GM21515 (cell line): ENCODE data around the gene PAGE5.

Experiments used
- ATAC-seq: cut with Tn5 transposase; IDR thresholded peaks from one replicate; pipeline ENCODE4 v1.9.1; 2021; ENCODE audit not compliant: unreplicated experiment

The PAGE5 gene

GRCh38 chrX:55220119-55220794 is at the start of gene PAGE5:
Gene PAGE5 (plus strand): TSS chrX:55220346. CDS start chrX:55221383, 1,037 bp downstream.
- no peak for ATAC-seq

- ATAC-seq = no peak
Observed at GRCh38 chrX:55187281-55187680, 32.9 kb upstream of the PAGE5 start.

GRCh38 chrX:55196688-55197087 is 23.5 kb upstream of the PAGE5 start:
- no peak for ATAC-seq

GRCh38 chrX:55201930-55202579 is 18.1 kb upstream of the PAGE5 start:
- ATAC-seq = no peak

- ATAC-seq = no peak
Observed at GRCh38 chrX:55206162-55206941, 13.8 kb upstream of the PAGE5 start.

GRCh38 chrX:55210931-55211677 is 9.0 kb upstream of the PAGE5 start:
- ATAC-seq = no peak

- ATAC-seq = no peak
Observed at GRCh38 chrX:55213381-55213780, 6.8 kb upstream of the PAGE5 start.

- no peak for ATAC-seq
Observed at GRCh38 chrX:55240788-55241340, 20.7 kb downstream of the PAGE5 start.

- ATAC-seq = no peak
Observed at GRCh38 chrX:55253528-55253927, 33.4 kb downstream of the PAGE5 start.

GRCh38 chrX:55260806-55261205 is 40.7 kb downstream of the PAGE5 start:
- no peak for ATAC-seq

GRCh38 chrX:55264816-55265215 is 44.7 kb downstream of the PAGE5 start, which contains the start of gene PAGE3:
Gene PAGE3 (minus strand): TSS chrX:55264916. CDS start chrX:55263903, 1,013 bp downstream.
- no peak for ATAC-seq
